Posterior cingulate gyrus (tissue), 11 donors: ENCODE results near the gene ADPRS.

Experiments used
- DNase-seq, 10 donors: peaks; one replicate each; pipeline versions ENCODE4 v3.0.0 to v3.0.0-alpha.2; 2020 to 2021; ENCODE audit warnings: mixed read lengths in 3 of 10
- intact Hi-C: fragments of 100-400 bp; cut with DNase I; formaldehyde crosslinking; loops from one replicate; pipeline ENCODE4 v1.15.1; 2023

Gene ADPRS

DNA sequence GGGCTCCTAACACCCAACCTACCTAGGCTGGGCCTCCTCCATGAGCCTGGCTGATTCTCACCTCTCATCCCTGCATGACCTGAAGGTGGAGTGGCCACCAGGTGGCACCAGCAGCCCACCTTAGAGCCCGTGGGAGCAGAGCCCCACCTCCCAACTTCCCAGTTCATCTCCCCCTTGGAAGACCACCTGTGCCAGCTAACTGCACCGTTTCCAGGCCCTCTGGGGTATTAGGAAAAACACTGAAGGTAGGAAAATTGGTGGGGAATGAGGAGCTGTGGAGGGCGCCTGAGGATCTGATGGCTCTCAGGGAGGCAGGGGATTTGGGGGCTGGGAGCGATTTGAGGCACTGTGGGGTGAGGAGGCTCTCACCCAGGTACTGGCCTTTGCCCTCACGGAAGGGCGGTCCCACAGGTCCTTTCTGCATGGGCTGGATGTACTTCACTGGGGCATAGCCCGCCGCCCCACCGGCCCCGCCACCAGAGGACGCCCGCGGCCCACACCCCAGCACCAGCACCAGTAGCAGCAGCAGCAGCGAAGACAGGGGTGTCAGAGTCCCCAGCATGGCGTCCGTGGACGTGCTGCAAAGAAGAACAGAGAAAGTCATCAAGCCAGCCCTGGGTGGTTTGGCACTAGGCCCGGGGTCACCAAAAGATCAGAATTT, 11.1 kb downstream of the ADPRS start:
- intact Hi-C loops = loop anchor here (1.0 to 5.0 kb wide), 2 partner anchors 34 to 187 kb away; no protein-coding TSS in a partner anchor
- DNase-seq = peak; percentile 49 to 96 (median 82)

DNA sequence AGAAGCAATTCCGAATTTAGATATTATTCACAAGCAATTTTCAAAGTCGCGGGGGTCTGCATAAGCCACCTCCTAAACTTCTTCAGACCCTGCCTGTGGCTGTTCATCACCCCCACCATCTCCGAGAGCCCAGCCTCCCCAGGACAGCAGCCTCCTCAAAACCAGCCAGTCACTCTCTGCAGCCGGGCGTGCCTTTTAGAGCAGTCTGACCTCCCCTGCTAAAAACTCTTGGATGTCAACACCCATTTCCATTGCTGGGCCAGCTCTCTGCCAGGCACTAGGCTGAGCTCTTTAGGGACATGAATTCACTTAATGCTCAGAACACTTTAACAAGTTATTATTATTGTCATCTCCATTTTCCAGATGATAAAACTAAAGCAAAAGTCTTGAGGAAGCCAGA, 11.7 kb downstream of the ADPRS start:
- intact Hi-C loops = no loop called here
- peak in 1 of 10 donors; percentile 32 for DNase-seq

DNA sequence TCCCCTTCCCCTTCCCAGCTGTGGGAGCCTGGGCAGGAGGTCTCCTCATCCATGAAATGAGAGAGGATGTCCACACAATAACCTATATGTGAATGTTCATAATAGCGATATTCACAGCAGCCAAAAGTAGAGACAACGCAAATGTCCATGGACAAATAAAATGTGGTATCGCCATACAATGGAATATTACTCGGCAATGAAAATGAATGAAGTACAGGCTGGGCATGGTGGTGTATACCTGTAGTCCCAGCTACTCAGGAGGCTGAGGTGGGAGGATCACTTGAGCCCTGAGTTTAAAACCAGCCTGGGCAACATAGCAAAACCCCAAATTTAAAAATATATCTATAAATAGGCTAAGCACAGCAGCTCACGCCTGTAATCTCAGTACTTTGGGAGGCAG, 12.9 kb downstream of the ADPRS start:
- intact Hi-C loops = no loop called here
- peak in 1 of 10 donors; percentile 6 for DNase-seq

DNA sequence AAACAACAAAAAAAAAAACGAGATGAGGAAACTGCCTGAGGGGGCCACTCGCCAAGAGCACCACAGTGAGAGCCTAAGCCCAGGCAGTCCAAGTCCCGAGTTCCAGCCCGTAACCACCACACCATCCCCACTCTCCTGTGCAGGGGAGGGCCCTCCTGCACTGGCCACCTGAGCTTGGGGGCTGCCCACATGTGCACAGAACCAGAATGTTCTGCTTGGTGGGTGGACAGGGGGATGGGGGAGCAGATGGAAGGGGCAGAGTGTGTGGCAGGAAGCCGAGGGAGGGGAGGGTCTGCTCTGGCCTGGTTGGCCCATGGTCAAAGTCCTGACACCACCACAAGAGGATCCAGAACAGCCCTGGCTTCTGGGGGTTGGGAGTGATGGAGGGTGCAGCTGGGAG, 17.6 kb downstream of the ADPRS start:
- no peak for DNase-seq
- intact Hi-C loops = no loop called here

DNA sequence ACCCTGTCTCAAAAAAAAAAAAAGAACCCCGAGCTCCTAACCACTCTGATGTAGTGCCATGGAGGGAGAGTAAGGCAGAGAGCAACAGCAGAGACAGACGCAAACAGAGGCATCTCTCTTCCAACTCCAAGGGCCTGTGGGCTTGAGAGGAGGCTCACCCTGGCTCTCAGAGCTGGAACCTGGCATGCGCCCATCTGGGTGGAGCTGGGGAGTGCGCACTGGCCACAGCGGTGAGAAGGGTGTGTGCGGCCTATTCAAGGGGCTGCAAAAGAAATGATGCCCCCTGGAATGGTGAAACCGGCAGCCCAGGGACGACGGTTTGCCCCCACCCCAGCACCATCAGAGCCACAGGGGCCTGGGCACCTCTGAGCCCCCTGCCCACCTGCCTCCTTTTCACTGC, 18.7 kb downstream of the ADPRS start:
- DNase-seq = no peak
- intact Hi-C loops = no loop called here

- DNase-seq = no peak
- intact Hi-C loops = no loop called here
These were observed 19.6 kb downstream of the ADPRS start for GRCh38 chr1:36108314-36108713.

- no peak for DNase-seq
- intact Hi-C loops = no loop called here
These were observed 20.5 kb downstream of the ADPRS start for GRCh38 chr1:36109041-36109679.

DNA sequence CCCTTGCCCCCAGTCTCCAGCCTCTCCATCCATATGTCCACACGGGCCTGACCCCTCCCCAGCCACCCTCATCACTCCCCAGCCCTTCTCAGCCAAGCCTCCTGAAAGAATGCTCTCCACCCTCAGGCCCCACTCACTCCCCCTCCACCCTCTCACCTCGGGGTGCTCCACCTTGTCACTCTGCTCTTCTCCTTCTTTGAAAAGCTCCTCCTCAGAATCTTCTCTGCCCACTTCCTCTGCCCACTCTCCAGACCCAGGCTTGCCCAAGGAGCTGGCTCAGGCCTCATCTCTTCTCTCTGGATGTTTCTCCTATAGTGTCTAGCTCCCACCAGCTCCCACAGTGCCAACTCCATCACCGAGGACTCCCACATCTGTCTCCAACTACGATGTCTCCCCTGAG, 22.5 kb downstream of the ADPRS start:
- no peak for DNase-seq
- intact Hi-C loops = no loop called here

- DNase-seq = no peak
- intact Hi-C loops = no loop called here
These were observed 24.1 kb downstream of the ADPRS start for GRCh38 chr1:36112823-36113222.

GRCh38 chr1:36114371-36114770, 25.7 kb downstream of the ADPRS start:
- intact Hi-C loops = no loop called here
- DNase-seq = no peak

DNA sequence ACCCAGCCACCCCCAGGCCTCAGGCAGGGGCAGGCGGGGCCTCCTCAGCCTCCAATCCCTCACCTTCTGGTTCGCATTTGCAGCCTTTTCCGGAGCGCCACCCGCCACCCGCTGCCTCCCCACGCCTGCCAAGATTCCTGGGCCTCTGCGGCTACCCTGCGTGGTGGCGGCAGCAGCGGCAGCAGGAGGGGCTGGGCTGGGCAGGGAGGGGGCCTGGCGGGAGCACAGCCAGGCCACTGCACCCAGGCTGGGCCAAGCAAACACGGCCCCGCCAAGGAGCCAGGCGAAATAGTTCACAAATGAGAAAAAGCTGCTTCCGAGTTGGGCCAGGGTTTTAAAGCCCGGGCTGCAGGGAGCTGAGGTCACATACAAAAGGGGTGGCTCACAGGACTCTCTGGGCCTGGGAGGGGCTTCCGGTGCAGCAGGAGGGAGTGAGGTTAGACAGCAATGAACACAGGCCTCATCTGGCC, 26.5 kb downstream of the ADPRS start:
- intact Hi-C loops = no loop called here
- DNase-seq = peak in 1 of 10 donors; percentile 34

- intact Hi-C loops = no loop called here
- DNase-seq = no peak
These were observed 27.2 kb downstream of the ADPRS start for GRCh38 chr1:36115931-36116330.

DNA sequence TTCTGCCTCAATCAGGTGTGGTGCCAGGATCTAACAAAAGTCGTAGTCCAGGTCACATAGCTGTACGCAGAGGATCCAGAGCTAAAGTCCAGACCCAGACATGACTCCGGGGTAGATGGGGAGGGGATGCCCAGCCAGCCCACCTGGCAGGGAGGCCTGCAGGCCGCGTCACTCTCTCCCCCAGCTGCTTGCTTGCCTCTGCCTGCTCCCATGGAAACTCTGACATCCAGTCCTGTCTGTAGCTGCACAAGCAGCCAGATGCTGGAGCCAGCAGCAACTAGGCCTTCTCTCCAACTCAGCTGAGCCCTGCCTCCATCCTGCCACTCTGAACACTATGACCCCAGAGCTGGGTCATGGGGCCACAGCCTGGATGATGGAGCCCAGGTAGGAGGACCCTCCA, 28.2 kb downstream of the ADPRS start:
- intact Hi-C loops = no loop called here
- no peak for DNase-seq

- intact Hi-C loops = no loop called here
- DNase-seq = no peak
These were observed 29.9 kb downstream of the ADPRS start for GRCh38 chr1:36118447-36119204.

GRCh38 chr1:36119456-36119855, 30.8 kb downstream of the ADPRS start:
- no peak for DNase-seq
- intact Hi-C loops = no loop called here

- no peak for DNase-seq
- intact Hi-C loops = no loop called here
These were observed 33.7 kb downstream of the ADPRS start for GRCh38 chr1:36122062-36123030.

DNA sequence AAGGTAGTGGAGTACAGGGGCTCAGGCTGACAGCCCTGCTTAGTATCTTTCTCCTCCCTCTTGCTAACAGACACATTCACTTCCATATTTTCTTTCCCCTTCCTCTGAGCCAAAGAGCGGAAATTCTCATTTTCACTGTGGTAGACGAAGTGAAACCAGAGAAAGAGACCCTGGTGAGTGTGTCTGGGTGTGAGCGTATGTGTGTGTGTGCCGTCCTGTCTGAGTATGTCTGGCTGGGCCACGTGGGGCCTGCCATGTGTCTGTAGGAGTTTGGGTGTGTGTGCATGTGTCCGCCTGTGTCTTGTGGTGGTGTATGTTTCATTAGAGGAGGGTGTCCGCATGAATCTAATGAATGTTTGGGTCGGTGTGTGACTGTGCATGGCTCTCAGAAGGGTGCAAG, 34.7 kb downstream of the ADPRS start:
- intact Hi-C loops = no loop called here
- DNase-seq = peak in 1 of 10 donors; percentile 8

DNA sequence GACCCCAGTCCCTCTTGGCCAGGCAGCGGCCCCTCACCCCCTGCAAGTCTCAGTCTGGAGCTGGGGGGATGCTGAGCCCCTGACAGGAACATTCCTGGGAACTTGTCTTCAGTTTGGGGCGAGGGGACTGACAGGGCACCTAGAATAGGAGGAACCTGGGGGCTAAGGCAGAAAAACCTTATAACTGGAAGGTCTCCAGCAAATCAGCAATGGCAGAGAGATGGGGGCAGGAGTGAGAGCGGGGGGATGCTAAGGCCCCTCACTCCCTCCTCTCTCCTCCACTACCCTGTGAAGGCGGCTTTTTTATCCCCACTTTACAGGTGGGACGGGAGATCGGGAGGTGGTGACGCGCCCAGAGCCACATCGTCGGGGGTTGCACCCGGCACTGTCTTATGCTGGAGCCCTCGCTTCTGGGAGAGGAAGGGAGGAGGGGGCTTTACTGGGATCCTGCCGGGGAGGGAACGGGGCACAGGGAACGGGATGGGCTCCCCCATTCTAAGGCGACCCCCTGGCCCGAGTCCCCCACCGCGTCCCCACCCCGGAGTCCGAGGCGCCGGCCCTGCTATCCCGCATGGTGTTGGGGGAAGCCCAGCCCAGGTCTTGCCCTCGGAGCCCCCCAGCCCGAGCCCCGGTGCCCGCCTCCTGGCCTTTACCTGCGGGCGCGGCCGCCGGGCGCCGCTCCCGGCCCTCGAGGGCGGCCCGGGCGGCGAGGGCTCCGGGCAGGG, 35.9 kb downstream of the ADPRS start:
- DNase-seq = no peak

GRCh38 chr1:36125129-36125991, 36.7 kb downstream of the ADPRS start, which contains the start of gene COL8A2:
COL8A2 (minus strand) TSS chr1:36125222; CDS start chr1:36100242, 24,980 bp downstream.
- DNase-seq = peak in 1 of 10 donors; percentile 80
- intact Hi-C loops = no loop called here

More for the DNA sequence above, 35.9 kb downstream of the ADPRS start:
- intact Hi-C loops = no loop called here
